ENCODE data around the gene PKD1L1.
"Not testable (repeated sequence)": the region's sequence is repeated elsewhere in the genome, so short reads cannot be mapped to it uniquely, and the experiment has no call there.

Gene PKD1L1

GRCh38 chr7:47937065-47937687, 11.1 kb downstream of the PKD1L1 start:
- Mint-ChIP-seq H3K4me1 (ENCODE audit: low read depth) (peaks cover 6% of the 10 kb centered on the region), H3K9me3 (no peaks in the 10 kb centered on the region), H3K36me3 (ENCODE audit: low read depth) (no peaks in the 10 kb centered on the region), H3K27me3 (no peaks in the 10 kb centered on the region), H3K4me3 (no peak overlapping the region), H3K27ac (peak overlapping the region; percentile 9)

- H3K4me1 Mint-ChIP-seq (ENCODE audit: low read depth) = peaks cover 6% of the 10 kb centered on the region
- H3K27ac Mint-ChIP-seq = no peak overlapping the region
- H3K4me3 Mint-ChIP-seq = no peak overlapping the region
- H3K36me3 Mint-ChIP-seq (ENCODE audit: low read depth) = no peaks in the 10 kb centered on the region
- H3K27me3 Mint-ChIP-seq = no peaks in the 10 kb centered on the region
- H3K9me3 Mint-ChIP-seq = no peaks in the 10 kb centered on the region
Observed at GRCh38 chr7:47936323-47936722, 11.9 kb downstream of the PKD1L1 start.

GRCh38 chr7:47935336-47935735, 12.9 kb downstream of the PKD1L1 start:
- Mint-ChIP-seq H3K4me1 (ENCODE audit: low read depth) (peaks cover 6% of the 10 kb centered on the region), H3K27ac (no peak overlapping the region), H3K4me3 (no peak overlapping the region), H3K36me3 (ENCODE audit: low read depth) (no peaks in the 10 kb centered on the region), H3K9me3 (no peaks in the 10 kb centered on the region), H3K27me3 (no peaks in the 10 kb centered on the region)

GRCh38 chr7:47934831-47935230, 13.4 kb downstream of the PKD1L1 start:
- peaks cover 6% of the 10 kb centered on the region for H3K4me1 Mint-ChIP-seq (ENCODE audit: low read depth)
- H3K27me3 Mint-ChIP-seq = no peaks in the 10 kb centered on the region
- H3K9me3 Mint-ChIP-seq = no peaks in the 10 kb centered on the region
- H3K27ac Mint-ChIP-seq = no peak overlapping the region
- H3K4me3 Mint-ChIP-seq = no peak overlapping the region
- H3K36me3 Mint-ChIP-seq (ENCODE audit: low read depth) = no peaks in the 10 kb centered on the region

GRCh38 chr7:47933215-47933614, 15.1 kb downstream of the PKD1L1 start:
- Mint-ChIP-seq H3K4me1 (ENCODE audit: low read depth) (peaks cover 6% of the 10 kb centered on the region), H3K27me3 (no peaks in the 10 kb centered on the region), H3K9me3 (no peaks in the 10 kb centered on the region), H3K4me3 (no peak overlapping the region), H3K36me3 (ENCODE audit: low read depth) (no peaks in the 10 kb centered on the region), H3K27ac (no peak overlapping the region)

GRCh38 chr7:47932466-47933037, 15.7 kb downstream of the PKD1L1 start:
- Mint-ChIP-seq H3K27me3 (no peaks in the 10 kb centered on the region), H3K36me3 (ENCODE audit: low read depth) (no peaks in the 10 kb centered on the region), H3K27ac (no peak overlapping the region), H3K4me3 (no peak overlapping the region), H3K4me1 (ENCODE audit: low read depth) (peaks cover 5% of the 10 kb centered on the region), H3K9me3 (no peaks in the 10 kb centered on the region)

GRCh38 chr7:47932016-47932415, 16.2 kb downstream of the PKD1L1 start:
- Mint-ChIP-seq H3K4me1 (ENCODE audit: low read depth) (no peaks in the 10 kb centered on the region), H3K4me3 (no peak overlapping the region), H3K27ac (no peak overlapping the region), H3K9me3 (no peaks in the 10 kb centered on the region), H3K36me3 (ENCODE audit: low read depth) (no peaks in the 10 kb centered on the region), H3K27me3 (no peaks in the 10 kb centered on the region)

- Mint-ChIP-seq H3K4me1 (ENCODE audit: low read depth) (no peaks in the 10 kb centered on the region), H3K27ac (no peak overlapping the region), H3K9me3 (peaks cover 5% of the 10 kb centered on the region), H3K36me3 (ENCODE audit: low read depth) (no peaks in the 10 kb centered on the region), H3K4me3 (no peak overlapping the region), H3K27me3 (no peaks in the 10 kb centered on the region)
Observed at GRCh38 chr7:47931005-47932004, 17.0 kb downstream of the PKD1L1 start.

- Mint-ChIP-seq H3K36me3 (ENCODE audit: low read depth) (no peaks in the 10 kb centered on the region), H3K27ac (no peak overlapping the region), H3K4me3 (no peak overlapping the region), H3K9me3 (peaks cover 5% of the 10 kb centered on the region), H3K27me3 (no peaks in the 10 kb centered on the region), H3K4me1 (ENCODE audit: low read depth) (no peaks in the 10 kb centered on the region)
Observed at GRCh38 chr7:47924266-47924665, 24.0 kb downstream of the PKD1L1 start.

- not testable (repeated sequence) for H3K27ac Mint-ChIP-seq; H3K36me3 Mint-ChIP-seq (ENCODE audit: low read depth); H3K4me3 Mint-ChIP-seq; H3K4me1 Mint-ChIP-seq (ENCODE audit: low read depth); H3K9me3 Mint-ChIP-seq; H3K27me3 Mint-ChIP-seq
Observed at GRCh38 chr7:47923081-47923875, 25.0 kb downstream of the PKD1L1 start.

- not testable (repeated sequence) for H3K27me3 Mint-ChIP-seq; H3K36me3 Mint-ChIP-seq (ENCODE audit: low read depth); H3K4me3 Mint-ChIP-seq; H3K4me1 Mint-ChIP-seq (ENCODE audit: low read depth); H3K9me3 Mint-ChIP-seq; H3K27ac Mint-ChIP-seq
Observed at GRCh38 chr7:47916514-47916913, 31.8 kb downstream of the PKD1L1 start.

GRCh38 chr7:47915616-47915976, 32.7 kb downstream of the PKD1L1 start:
- no peaks in the 10 kb centered on the region for H3K9me3 Mint-ChIP-seq
- H3K36me3 Mint-ChIP-seq (ENCODE audit: low read depth) = no peaks in the 10 kb centered on the region
- H3K4me1 Mint-ChIP-seq (ENCODE audit: low read depth) = no peaks in the 10 kb centered on the region
- H3K4me3 Mint-ChIP-seq = no peak overlapping the region
- no peak overlapping the region for H3K27ac Mint-ChIP-seq
- H3K27me3 Mint-ChIP-seq = peaks cover 10% of the 10 kb centered on the region

GRCh38 chr7:47914717-47915615, 33.3 kb downstream of the PKD1L1 start:
- Mint-ChIP-seq H3K36me3 (ENCODE audit: low read depth) (no peaks in the 10 kb centered on the region), H3K4me1 (ENCODE audit: low read depth) (no peaks in the 10 kb centered on the region), H3K9me3 (no peaks in the 10 kb centered on the region), H3K4me3 (no peak overlapping the region), H3K27ac (no peak overlapping the region), H3K27me3 (peaks cover 10% of the 10 kb centered on the region)

GRCh38 chr7:47912332-47912731, 35.9 kb downstream of the PKD1L1 start:
- Mint-ChIP-seq H3K27me3 (peaks cover 10% of the 10 kb centered on the region), H3K9me3 (no peaks in the 10 kb centered on the region), H3K27ac (no peak overlapping the region), H3K4me3 (no peak overlapping the region), H3K36me3 (ENCODE audit: low read depth) (no peaks in the 10 kb centered on the region), H3K4me1 (ENCODE audit: low read depth) (no peaks in the 10 kb centered on the region)
